SK-N-SH treated with all-trans-retinoic acid at 6 μM for 48 hours (cell line): ENCODE data around the gene FAM171A2.
A peak's percentile ranks its signal among the peaks of the same experiment; 100 is the strongest.

Experiments used
- ATAC-seq: fragments of 200-7000 bp; cut with Tn5 transposase; 3 replicates; pipeline ENCODE4 v1.9.1; 2020; ENCODE audit warnings: mild to moderate bottlenecking, moderate library complexity
- ARNTL ChIP-seq: fragments of 450-650 bp; formaldehyde crosslinking; IDR thresholded peaks from 2 replicates; pipeline ENCODE4 v1.5.0; 2020; ENCODE audit warnings: low read depth, mild to moderate bottlenecking, moderate library complexity, borderline replicate concordance
- BACH2 ChIP-seq: fragments of 250-450 bp; sonication (Bioruptor Pico); IDR thresholded peaks from 2 replicates; pipeline ENCODE4 v1.9.0; 2021; ENCODE audit warnings: mild to moderate bottlenecking, borderline replicate concordance
- CREB5 ChIP-seq: fragments of 250-450 bp; sonication (Bioruptor Pico); IDR thresholded peaks from 2 replicates; pipeline ENCODE4 v1.5.1; 2020; ENCODE audit warnings: low read depth, mild to moderate bottlenecking, moderate library complexity
- CSDC2 ChIP-seq: fragments of 250-450 bp; sonication (Bioruptor Pico); IDR thresholded peaks from 2 replicates; pipeline ENCODE4 v1.5.0; 2020; ENCODE audit warnings: mild to moderate bottlenecking, moderate library complexity
- CSRNP3 ChIP-seq: fragments of 250-450 bp; sonication (Bioruptor Pico); IDR thresholded peaks from 2 replicates; pipeline ENCODE4 v1.5.1; 2021; ENCODE audit warnings: mild to moderate bottlenecking, moderate library complexity
- ESRRG ChIP-seq: fragments of 250-450 bp; sonication (Bioruptor Pico); IDR thresholded peaks from 2 replicates; pipeline ENCODE4 v1.6.1; 2021; ENCODE audit warnings: mild to moderate bottlenecking
- GLIS3 ChIP-seq: fragments of 250-450 bp; sonication (Bioruptor Pico); IDR thresholded peaks from 2 replicates; pipeline ENCODE4 v1.5.0; 2020; ENCODE audit warnings: mild to moderate bottlenecking, moderate library complexity
- ISL1 ChIP-seq: fragments of 250-450 bp; sonication (Bioruptor Pico); IDR thresholded peaks from 2 replicates; pipeline ENCODE4 v2.1.2; 2022; ENCODE audit warnings: mild to moderate bottlenecking, moderate library complexity
- OSR1 ChIP-seq: fragments of 250-450 bp; sonication (Bioruptor Pico); IDR thresholded peaks from 2 replicates; pipeline ENCODE4 v1.8.0; 2022; ENCODE audit warnings: moderate library complexity, mild to moderate bottlenecking, inconsistent platforms
- PATZ1 ChIP-seq: fragments of 250-450 bp; sonication (Bioruptor Pico); IDR thresholded peaks from 2 replicates; pipeline ENCODE4 v1.8.0; 2020; ENCODE audit warnings: mild to moderate bottlenecking, moderate library complexity, borderline replicate concordance
- POU6F1 ChIP-seq: fragments of 250-450 bp; sonication (Bioruptor Pico); IDR thresholded peaks from 2 replicates; pipeline ENCODE4 v1.8.0; 2021; ENCODE audit warnings: low read depth, mild to moderate bottlenecking, moderate library complexity, borderline replicate concordance
- RARB ChIP-seq: fragments of 250-450 bp; sonication (Bioruptor Pico); IDR thresholded peaks from 2 replicates; pipeline ENCODE4 v1.8.0; 2021; ENCODE audit warnings: mild to moderate bottlenecking, moderate library complexity
- SNAI2 ChIP-seq: fragments of 250-450 bp; sonication (Bioruptor Pico); IDR thresholded peaks from 2 replicates; pipeline ENCODE4 v1.5.0; 2020; ENCODE audit warnings: mild to moderate bottlenecking, moderate library complexity
- TCF4 ChIP-seq: fragments of 250-450 bp; sonication (Bioruptor Pico); IDR thresholded peaks from 2 replicates; pipeline ENCODE4 v1.8.0; 2021; ENCODE audit warnings: mild to moderate bottlenecking, moderate library complexity, borderline replicate concordance
- TOX ChIP-seq: fragments of 250-450 bp; sonication (Bioruptor Pico); IDR thresholded peaks from 2 replicates; pipeline ENCODE4 v1.8.0; 2021; ENCODE audit warnings: mild to moderate bottlenecking, moderate library complexity, borderline replicate concordance
- ZC3H10 ChIP-seq: fragments of 250-450 bp; sonication (Bioruptor Pico); IDR thresholded peaks from 2 replicates; pipeline ENCODE4 v1.5.1; 2021; ENCODE audit warnings: mild to moderate bottlenecking, moderate library complexity
- ZFP3 ChIP-seq: fragments of 250-450 bp; sonication (Bioruptor Pico); IDR thresholded peaks from 2 replicates; pipeline ENCODE4 v1.5.0; 2020; ENCODE audit warnings: mild to moderate bottlenecking, moderate library complexity
- ZFP30 ChIP-seq: fragments of 450-650 bp; formaldehyde crosslinking; IDR thresholded peaks from 2 replicates; pipeline ENCODE4 v1.5.0; 2022; ENCODE audit warnings: mild to moderate bottlenecking, moderate library complexity
- ZNF565 ChIP-seq: fragments of 450-650 bp; formaldehyde crosslinking; conservative IDR thresholded peaks from 2 replicates; pipeline ENCODE4 v1.5.0; 2020; ENCODE audit warnings: low read depth, mild to moderate bottlenecking, moderate library complexity
- ZNF70 ChIP-seq: fragments of 450-650 bp; formaldehyde crosslinking; IDR thresholded peaks from 2 replicates; pipeline ENCODE4 v1.5.0; 2020; ENCODE audit warnings: mild to moderate bottlenecking, moderate library complexity
- ZNF8 ChIP-seq: fragments of 450-650 bp; formaldehyde crosslinking; IDR thresholded peaks from 2 replicates; pipeline ENCODE4 v1.5.0; 2020; ENCODE audit warnings: mild to moderate bottlenecking, moderate library complexity
- TF ChIP-seq, protein P1 (sequence below): fragments of 250-450 bp; sonication (Bioruptor Pico); IDR thresholded peaks from 2 replicates; pipeline ENCODE4 v1.5.0; 2020; ENCODE audit warnings: mild to moderate bottlenecking, moderate library complexity

The FAM171A2 gene

GRCh38 chr17:44362459-44362948, 1.1 kb downstream of the FAM171A2 start:
- ATAC-seq, result peak; percentile 36
- TF ChIP-seq CREB5 (CRISPR knock-in tag), result no peak
- no peak for TF ChIP-seq ARNTL
- no peak for TF ChIP-seq ZC3H10
- no peak for TF ChIP-seq SNAI2 (CRISPR knock-in tag)
- no peak for TF ChIP-seq ZFP30
- no peak for TF ChIP-seq ISL1 (CRISPR knock-in tag)
- no peak for TF ChIP-seq ZNF565 (CRISPR knock-in tag)
- no peak for TF ChIP-seq TOX (CRISPR knock-in tag)
- no peak for TF ChIP-seq POU6F1 (CRISPR knock-in tag)
- no peak for TF ChIP-seq RARB
- TF ChIP-seq GLIS3 (CRISPR knock-in tag), result no peak
- no peak for TF ChIP-seq ESRRG
- TF ChIP-seq ZNF70 (CRISPR knock-in tag), result no peak
- no peak for TF ChIP-seq ZFP3 (CRISPR knock-in tag)
- TF ChIP-seq TCF4, result no peak
- TF ChIP-seq OSR1 (CRISPR knock-in tag), result no peak
- TF ChIP-seq CSRNP3 (CRISPR knock-in tag), result no peak
- TF ChIP-seq BACH2 (CRISPR knock-in tag), result no peak
- no peak for TF ChIP-seq ZNF8 (CRISPR knock-in tag)

GRCh38 chr17:44361292-44362260, 2.1 kb downstream of the FAM171A2 start:
- TF ChIP-seq CSDC2 (CRISPR knock-in tag) (no peak), TOX (CRISPR knock-in tag) (no peak), SNAI2 (CRISPR knock-in tag) (no peak), ISL1 (CRISPR knock-in tag) (no peak), ZNF70 (CRISPR knock-in tag) (no peak), RARB (no peak), ZNF565 (CRISPR knock-in tag) (no peak)
- no peak for ATAC-seq

GRCh38 chr17:44360826-44361225, 2.8 kb downstream of the FAM171A2 start:
- TF ChIP-seq RARB (no peak), ZC3H10 (no peak)
- ATAC-seq, result no peak

GRCh38 chr17:44360144-44360533, 3.5 kb downstream of the FAM171A2 start:
- TF ChIP-seq ZNF8 (CRISPR knock-in tag) (no peak), CREB5 (CRISPR knock-in tag) (no peak), OSR1 (CRISPR knock-in tag) (no peak), RARB (no peak), ZFP30 (no peak), BACH2 (CRISPR knock-in tag) (no peak), PATZ1 (CRISPR knock-in tag) (no peak), ZC3H10 (no peak), POU6F1 (CRISPR knock-in tag) (no peak), ZNF565 (CRISPR knock-in tag) (no peak)
- TF ChIP-seq, protein P1, sequence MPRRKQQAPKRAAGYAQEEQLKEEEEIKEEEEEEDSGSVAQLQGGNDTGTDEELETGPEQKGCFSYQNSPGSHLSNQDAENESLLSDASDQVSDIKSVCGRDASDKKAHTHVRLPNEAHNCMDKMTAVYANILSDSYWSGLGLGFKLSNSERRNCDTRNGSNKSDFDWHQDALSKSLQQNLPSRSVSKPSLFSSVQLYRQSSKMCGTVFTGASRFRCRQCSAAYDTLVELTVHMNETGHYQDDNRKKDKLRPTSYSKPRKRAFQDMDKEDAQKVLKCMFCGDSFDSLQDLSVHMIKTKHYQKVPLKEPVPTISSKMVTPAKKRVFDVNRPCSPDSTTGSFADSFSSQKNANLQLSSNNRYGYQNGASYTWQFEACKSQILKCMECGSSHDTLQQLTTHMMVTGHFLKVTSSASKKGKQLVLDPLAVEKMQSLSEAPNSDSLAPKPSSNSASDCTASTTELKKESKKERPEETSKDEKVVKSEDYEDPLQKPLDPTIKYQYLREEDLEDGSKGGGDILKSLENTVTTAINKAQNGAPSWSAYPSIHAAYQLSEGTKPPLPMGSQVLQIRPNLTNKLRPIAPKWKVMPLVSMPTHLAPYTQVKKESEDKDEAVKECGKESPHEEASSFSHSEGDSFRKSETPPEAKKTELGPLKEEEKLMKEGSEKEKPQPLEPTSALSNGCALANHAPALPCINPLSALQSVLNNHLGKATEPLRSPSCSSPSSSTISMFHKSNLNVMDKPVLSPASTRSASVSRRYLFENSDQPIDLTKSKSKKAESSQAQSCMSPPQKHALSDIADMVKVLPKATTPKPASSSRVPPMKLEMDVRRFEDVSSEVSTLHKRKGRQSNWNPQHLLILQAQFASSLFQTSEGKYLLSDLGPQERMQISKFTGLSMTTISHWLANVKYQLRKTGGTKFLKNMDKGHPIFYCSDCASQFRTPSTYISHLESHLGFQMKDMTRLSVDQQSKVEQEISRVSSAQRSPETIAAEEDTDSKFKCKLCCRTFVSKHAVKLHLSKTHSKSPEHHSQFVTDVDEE (CRISPR knock-in tag), result no peak
- ATAC-seq, result no peak
